NOMO-1 treated with dmso at 0.1 percent for 144 hours (cell line): ENCODE data around the gene VSIG2.
"Not testable (repeated sequence)": the region's sequence is repeated elsewhere in the genome, so short reads cannot be mapped to it uniquely, and the experiment has no call there.

Source experiments
- DNase-seq: peaks from one replicate; lab custom pipeline; 2025; ENCODE audit not compliant: unreplicated experiment; lab: John Stamatoyannopoulos, UW

VSIG2 gene

GRCh38 chr11:124751741-124752470, at the start of gene VSIG2:
Gene VSIG2, minus strand, starts transcription at chr11:124752255. Its CDS starts 118 bp downstream, at chr11:124752137.
- DNase-seq: no peak

- no peak for DNase-seq
Measured at GRCh38 chr11:124801014-124801413, 49.0 kb upstream of the VSIG2 start.

GRCh38 chr11:124800226-124800929, 48.3 kb upstream of the VSIG2 start, which contains the start of gene MSANTD2:
Gene MSANTD2, minus strand, starts transcription at chr11:124800406. Its CDS starts 26 bp downstream, at chr11:124800380.
- DNase-seq: peak; percentile 57

- DNase-seq: peak; percentile 37
Measured at GRCh38 chr11:124799348-124800225, 47.5 kb upstream of the VSIG2 start.

GRCh38 chr11:124798991-124799347, 46.9 kb upstream of the VSIG2 start:
- no peak for DNase-seq

- no peak for DNase-seq
Measured at GRCh38 chr11:124796312-124796711, 44.3 kb upstream of the VSIG2 start.

GRCh38 chr11:124793466-124794278, 41.6 kb upstream of the VSIG2 start:
- no peak for DNase-seq

- no peak for DNase-seq
Measured at GRCh38 chr11:124791626-124792341, 39.7 kb upstream of the VSIG2 start.

- no peak for DNase-seq
Measured at GRCh38 chr11:124788521-124788920, 36.5 kb upstream of the VSIG2 start.

GRCh38 chr11:124784051-124784450, 32.0 kb upstream of the VSIG2 start:
- DNase-seq: no peak

GRCh38 chr11:124783002-124783401, 30.9 kb upstream of the VSIG2 start:
- no peak for DNase-seq

GRCh38 chr11:124779568-124779967, 27.5 kb upstream of the VSIG2 start:
- DNase-seq: no peak

GRCh38 chr11:124778281-124778680, 26.2 kb upstream of the VSIG2 start:
- DNase-seq: no peak

GRCh38 chr11:124776865-124777645, 25.0 kb upstream of the VSIG2 start:
- DNase-seq: no peak

GRCh38 chr11:124770959-124771358, 18.9 kb upstream of the VSIG2 start:
- not testable (repeated sequence) for DNase-seq

- DNase-seq: no peak
Measured at GRCh38 chr11:124769806-124770774, 18.0 kb upstream of the VSIG2 start.

GRCh38 chr11:124768914-124769313, 16.9 kb upstream of the VSIG2 start:
- DNase-seq: no peak

GRCh38 chr11:124766156-124766555, 14.1 kb upstream of the VSIG2 start:
- no peak for DNase-seq
